Measurements from ENCODE around the gene PRKCH.

DNA sequence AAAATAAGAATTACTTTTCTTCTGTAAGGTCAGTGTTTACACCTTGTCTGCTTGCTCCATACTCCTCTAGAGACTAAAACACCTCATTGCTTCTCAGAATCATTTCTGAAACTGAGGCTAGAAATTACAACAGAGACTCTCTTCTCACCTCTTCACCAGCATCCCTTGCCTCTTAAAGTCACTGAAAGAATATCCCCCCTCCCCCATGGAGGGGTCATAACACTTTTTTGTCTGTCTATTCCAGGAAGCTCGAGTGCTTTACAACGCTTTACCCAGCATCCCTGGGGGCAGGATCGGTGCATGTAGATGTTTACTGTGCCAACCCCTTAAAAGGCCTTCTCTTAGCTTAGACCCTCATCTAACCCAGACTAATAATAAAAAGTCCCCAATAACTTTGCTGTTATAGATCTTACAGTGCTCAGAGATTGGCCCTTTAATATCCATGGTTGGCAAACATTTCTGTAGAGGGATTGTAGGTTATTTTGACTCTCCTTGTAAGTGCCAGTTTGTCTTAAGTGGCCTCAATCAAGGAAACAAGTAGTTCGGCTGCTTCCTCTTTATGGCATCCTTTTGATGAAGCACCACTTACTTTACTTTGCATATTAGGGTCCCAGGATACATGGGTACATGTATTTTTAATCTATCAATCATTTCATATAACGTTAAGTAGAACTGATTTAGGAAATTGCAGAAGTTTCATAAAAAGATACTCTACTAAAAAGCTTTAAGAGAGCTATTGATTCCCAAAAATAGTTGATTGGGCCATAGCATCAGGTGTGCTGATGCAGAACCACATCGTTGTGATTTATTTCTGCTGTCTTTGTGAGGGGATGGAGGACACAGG is 29.3 kb downstream of the PRKCH start:
- TF ChIP-seq POLR2AphosphoS5 (IDR thresholded peaks at IDR 0.05) (no peak), EP300 (IDR thresholded peaks at IDR 0.05) (no peak)
